ENCODE measurements around the gene CAPN2. TPM values are rescaled to one million over a fixed set of nuclear protein-coding genes. Genes with fewer than 3 reads are reported as not detected.

The CAPN2 gene
- total RNA-seq, 1 experiment from 2014 or later: 1,259 TPM

GRCh38 chr1:223718850-223719249 lies 6.5 kb downstream of the CAPN2 start:
- H3K4me2 ChIP-seq (ENCODE audit: low read length): peak overlapping the region; percentile 87; the same call in 1 of the 2 replicates
- H3K4me3 ChIP-seq (ENCODE audit: low read length): no peak overlapping the region
- DNase-seq: peak; percentile 51
- no peak overlapping the region for H3K9ac ChIP-seq (ENCODE audit: low read length)
- peaks cover 10% of the 10 kb centered on the region for H3F3A ChIP-seq (ENCODE audit: low read length, unreplicated experiment)
- H3K27ac ChIP-seq (ENCODE audit: low read length): no peak overlapping the region
- H3K79me2 ChIP-seq (ENCODE audit: low read length): peaks cover 96% of the 10 kb centered on the region
- no peak overlapping the region for H2AFZ ChIP-seq (ENCODE audit: low read length)
- peaks cover 49% of the 10 kb centered on the region for H4K20me1 ChIP-seq (ENCODE audit: low read length)
- no peak for ATAC-seq
- TF ChIP-seq EZH2phosphoT487 (IDR thresholded peaks at IDR 0.05; ENCODE audit: borderline replicate concordance, low read length) (no peak), EZH2 (IDR thresholded peaks at IDR 0.05; ENCODE audit: low read length, unreplicated experiment) (no peak), CTCF (conservative IDR thresholded peaks at IDR 0.05; ENCODE audit: low read depth, low read length) (no peak)
- no peaks in the 10 kb centered on the region for H3K27me3 ChIP-seq (ENCODE audit: low read length)
- peaks cover 78% of the 10 kb centered on the region for H3K4me1 ChIP-seq (ENCODE audit: insufficient read depth, low read length)
- H3K36me3 ChIP-seq (ENCODE audit: low read depth, low read length): peaks cover 81% of the 10 kb centered on the region
- H3K9me2 ChIP-seq (replicated peaks; ENCODE audit: low read length): no peaks in the 10 kb centered on the region
- ChIA-PET POLR2A (ENCODE audit: unreplicated experiment) (interaction anchor here (0.6 to 0.7 kb wide), 3 partner anchors 13 to 20 kb away, joined by 3 read pairs; no protein-coding TSS in a partner anchor), CTCF (no interaction called here)
- H3K9me3 ChIP-seq (ENCODE audit: low read length): no peaks in the 10 kb centered on the region
- intact Hi-C loops (cut with micrococcal nuclease): no loop called here
- BruUV-seq (replicated peaks): no TSS peak

- POLR2A ChIA-PET (ENCODE audit: unreplicated experiment): interaction anchor here (0.6 to 1.1 kb wide), 3 partner anchors 12 to 20 kb away, joined by 3 to 5 read pairs (median 5); no protein-coding TSS in a partner anchor
- peak overlapping the region; percentile 28 for H3K27ac ChIP-seq (ENCODE audit: low read length)
These were observed 8.7 kb downstream of the CAPN2 start for GRCh38 chr1:223720971-223721591.

More at GRCh38 chr1:223720971-223721591, 8.7 kb downstream of the CAPN2 start:
- CTCF ChIA-PET: no interaction called here
- H2AFZ ChIP-seq (ENCODE audit: low read length): no peak overlapping the region
- peaks cover 34% of the 10 kb centered on the region for H4K20me1 ChIP-seq (ENCODE audit: low read length)
- intact Hi-C loops (cut with micrococcal nuclease): no loop called here
- DNase-seq: peak; percentile 74
- H3K4me1 ChIP-seq (ENCODE audit: insufficient read depth, low read length): peaks cover 81% of the 10 kb centered on the region
- ATAC-seq: no peak
- H3K9me3 ChIP-seq (ENCODE audit: low read length): no peaks in the 10 kb centered on the region
- H3K9ac ChIP-seq (ENCODE audit: low read length): no peak overlapping the region
- peaks cover 4% of the 10 kb centered on the region for H3F3A ChIP-seq (ENCODE audit: low read length, unreplicated experiment)
- no peak overlapping the region for H3K4me3 ChIP-seq (ENCODE audit: low read length)
- H3K9me2 ChIP-seq (replicated peaks; ENCODE audit: low read length): no peaks in the 10 kb centered on the region
- no TSS peak for BruUV-seq (replicated peaks)
- H3K4me2 ChIP-seq (ENCODE audit: low read length): 0 out of 2 replicates have a peak overlapping the region, but pooled peaks have one; percentile 5
- H3K79me2 ChIP-seq (ENCODE audit: low read length): peaks cover 96% of the 10 kb centered on the region
- no peak for TF ChIP-seq EZH2 (IDR thresholded peaks at IDR 0.05; ENCODE audit: low read length, unreplicated experiment)
- TF ChIP-seq EZH2phosphoT487 (IDR thresholded peaks at IDR 0.05; ENCODE audit: borderline replicate concordance, low read length): no peak
- TF ChIP-seq CTCF (conservative IDR thresholded peaks at IDR 0.05; ENCODE audit: low read depth, low read length): no peak
- no peaks in the 10 kb centered on the region for H3K27me3 ChIP-seq (ENCODE audit: low read length)
- peaks cover 78% of the 10 kb centered on the region for H3K36me3 ChIP-seq (ENCODE audit: low read depth, low read length)
